Upper lobe of left lung (tissue), 6 donors: ENCODE data around the gene AMD1. TPM values are rescaled to one million over a fixed set of nuclear protein-coding genes. Genes with fewer than 3 reads are reported as not detected.

ENCODE experiments used
- ATAC-seq, 2 donors: fragments of 200-7000 bp; cut with Tn5 transposase; one replicate each; pipeline ENCODE4 v1.9.1; 2022; ENCODE audit warnings: mild to moderate bottlenecking in 2 of 2, moderate library complexity in 2 of 2; ENCODE audit not compliant: low FRiP score in 2 of 2
- DNase-seq, 2 donors: peaks; one replicate each; pipeline ENCODE4 v3.0.0-alpha.2; 2019 to 2020
- H3K27ac ChIP-seq, 4 donors: fragments of 200-600 bp; sonication (generic); one replicate each; pipeline ENCODE4 v1.5.1; 2016 to 2019
- H3K27me3 ChIP-seq, 4 donors: fragments of 200-600 bp; sonication (generic); one replicate each; pipeline ENCODE4 v1.5.1; 2017 to 2019
- H3K36me3 ChIP-seq, 4 donors: fragments of 200-600 bp; sonication (generic); one replicate each; pipeline ENCODE4 v1.5.1; 2016 to 2019
- H3K4me1 ChIP-seq, 4 donors: fragments of 200-600 bp; sonication (generic); one replicate each; pipeline ENCODE4 v1.5.1; 2018 to 2019
- H3K4me3 ChIP-seq, 4 donors: fragments of 200-600 bp; sonication (generic); one replicate each; pipeline ENCODE4 v1.5.1; 2017 to 2019; ENCODE audit warnings: mild to moderate bottlenecking in 2 of 4, moderate library complexity in 1 of 4
- H3K9me3 ChIP-seq, 4 donors: fragments of 200-600 bp; sonication (generic); one replicate each; pipeline ENCODE4 v1.5.1; 2018 to 2019
- CTCF ChIP-seq, 6 experiments: fragments of 450-650 bp in 4 of 6; fragments of 200-600 bp in 2 of 6; sonication (generic) in 2 of 6; IDR thresholded peaks; one replicate each; pipeline ENCODE4 v1.5.1; 2016 to 2019; ENCODE audit warnings: antibody characterized with exemption in 6 of 6
- EP300 ChIP-seq, 4 donors: sonication (generic); formaldehyde crosslinking; IDR thresholded peaks; one replicate each; pipeline ENCODE4 v1.5.1; 2017; ENCODE audit warnings: antibody characterized with exemption in 4 of 4, control low read depth in 2 of 4
- POLR2A ChIP-seq, 4 donors: fragments of 450-650 bp; IDR thresholded peaks; one replicate each; pipeline ENCODE4 v1.5.1; 2016 to 2017; ENCODE audit warnings: antibody characterized with exemption in 4 of 4, mild to moderate bottlenecking in 2 of 4
- POLR2AphosphoS5 ChIP-seq, 2 donors: sonication (generic); formaldehyde crosslinking; IDR thresholded peaks; one replicate each; pipeline ENCODE4 v1.5.1; 2017; ENCODE audit warnings: antibody characterized with exemption in 2 of 2
- WGBS, 2 donors: methylation state at CpG; one replicate each; pipeline ENCODE4 v1.1.5; 2017 to 2018; 5-methylcytosine and 5-hydroxymethylcytosine counted together
- total RNA-seq, 6 donors: library from RNA; depleted of rRNA in 4 of 6; stranded (reverse); fragments of >200 nt in 4 of 6; gene quantifications; one replicate each; pipeline versions ENCODE4 v1.1.0 to v1.2.1, GENCODE V29; 2016 to 2021
- donor health status: DM: no; HTN: no; CAD: no; lungs with moderate emphysema.
- donor health status: DM: no; HTN: yes; CAD: no; lungs with severe emphysema.

AMD1 gene
- total RNA-seq, 6 donors from 2014 or later, result 57.2 to 132 (median 67.9) TPM

- Histone ChIP-seq H3K36me3 (no peaks in the 10 kb centered on the region), H3K4me3 (no peak overlapping the region), H3K27ac (no peak overlapping the region), H3K4me1 (peaks cover 0 to 18% (median 9%) of the 10 kb centered on the region in 4 donors), H3K9me3 (no peaks in the 10 kb centered on the region), H3K27me3 (no peaks in the 10 kb centered on the region)
- ATAC-seq (no peak), DNase-seq (no peak)
- TF ChIP-seq EP300 (IDR thresholded peaks at IDR 0.05) (no peak), CTCF (IDR thresholded peaks at IDR 0.05) (no peak), POLR2A (IDR thresholded peaks at IDR 0.05) (no peak), POLR2AphosphoS5 (IDR thresholded peaks at IDR 0.05) (no peak)
- WGBS, 2 donors, result 96% methylated on average over 3 of the region's 3 CpGs
Measured at GRCh38 chr6:110856296-110856695, 18.3 kb upstream of the AMD1 start.

GRCh38 chr6:110858016-110858415 is 16.6 kb upstream of the AMD1 start:
- DNase-seq, result peak in 1 of 2 donors; percentile 78
- ATAC-seq, result no peak
- Histone ChIP-seq H3K36me3 (no peaks in the 10 kb centered on the region), H3K4me1 (peaks cover 0 to 18% (median 8%) of the 10 kb centered on the region in 4 donors), H3K4me3 (no peak overlapping the region), H3K27ac (no peak overlapping the region), H3K27me3 (no peaks in the 10 kb centered on the region), H3K9me3 (no peaks in the 10 kb centered on the region)
- WGBS, 2 donors, result 94 to 97% methylated on average over 15 to 21 of the region's 21 CpGs
- TF ChIP-seq EP300 (IDR thresholded peaks at IDR 0.05) (no peak), POLR2A (IDR thresholded peaks at IDR 0.05) (no peak), CTCF (IDR thresholded peaks at IDR 0.05) (no peak), POLR2AphosphoS5 (IDR thresholded peaks at IDR 0.05) (no peak)

- WGBS, 2 donors, result 93 to 95% methylated on average over 18 to 31 of the region's 31 CpGs
- H3K4me1 ChIP-seq, result peaks cover 0 to 11% (median 5%) of the 10 kb centered on the region in 4 donors
- H3K9me3 ChIP-seq, result no peaks in the 10 kb centered on the region
- no peaks in the 10 kb centered on the region for H3K36me3 ChIP-seq
- H3K27me3 ChIP-seq, result no peaks in the 10 kb centered on the region
- peak overlapping the region in 3 of 4 donors; percentile 21 to 86 (median 86) for H3K27ac ChIP-seq
- peak overlapping the region in 2 of 4 donors; percentile 13 to 26 for H3K4me3 ChIP-seq
- ATAC-seq, result no peak
- TF ChIP-seq POLR2A (IDR thresholded peaks at IDR 0.05) (no peak), POLR2AphosphoS5 (IDR thresholded peaks at IDR 0.05) (no peak), CTCF (IDR thresholded peaks at IDR 0.05) (no peak), EP300 (IDR thresholded peaks at IDR 0.05) (no peak)
- peak in 1 of 2 donors; percentile 77 for DNase-seq
Measured at GRCh38 chr6:110858562-110859214, 15.9 kb upstream of the AMD1 start.

- peaks cover 0 to 11% (median 5%) of the 10 kb centered on the region in 4 donors for H3K4me1 ChIP-seq
- peak overlapping the region; percentile 45 to 86 (median 70) for H3K27ac ChIP-seq
- H3K36me3 ChIP-seq, result no peaks in the 10 kb centered on the region
- no peaks in the 10 kb centered on the region for H3K9me3 ChIP-seq
- H3K4me3 ChIP-seq, result peak overlapping the region in 2 of 4 donors; percentile 13 to 26
- ATAC-seq (peak; percentile 53 to 75), DNase-seq (peak in 1 of 2 donors; percentile 55)
- WGBS, 2 donors, result 30 to 56% methylated on average over 12 of the region's 12 CpGs
- no peaks in the 10 kb centered on the region for H3K27me3 ChIP-seq
- TF ChIP-seq POLR2A (IDR thresholded peaks at IDR 0.05), result peak in 1 of 4 donors; percentile 55
- no peak for TF ChIP-seq EP300 (IDR thresholded peaks at IDR 0.05)
- no peak for TF ChIP-seq POLR2AphosphoS5 (IDR thresholded peaks at IDR 0.05)
- TF ChIP-seq CTCF (IDR thresholded peaks at IDR 0.05), result no peak
Measured at GRCh38 chr6:110859335-110859792, 15.2 kb upstream of the AMD1 start.
